ENCODE results near the gene LIN37.

Gene LIN37

GRCh38 chr19:35777961-35778360 lies 29.6 kb downstream of the LIN37 start:
- Histone ChIP-seq H3K36me3 (ENCODE audit: control insufficient read depth, insufficient read depth, low read length) (no peaks in the 10 kb centered on the region; the same call in 1 of the 2 replicates), H3K27me3 (replicated peaks; ENCODE audit: control insufficient read depth, insufficient read depth, low read length) (no peaks in the 10 kb centered on the region), H3K4me3 (replicated peaks; ENCODE audit: low read depth, low read length) (no peak overlapping the region)
- DNase-seq (ENCODE audit: extremely low read depth, insufficient read length), result no peak
- TF ChIP-seq CTCF (IDR thresholded peaks at IDR 0.05; ENCODE audit: insufficient read depth, low read length, poor library complexity, severe bottlenecking), result no peak

GRCh38 chr19:35779033-35779432 lies 30.7 kb downstream of the LIN37 start:
- DNase-seq (ENCODE audit: extremely low read depth, insufficient read length), result no peak
- Histone ChIP-seq H3K36me3 (ENCODE audit: control insufficient read depth, insufficient read depth, low read length) (no peaks in the 10 kb centered on the region; the same call in 1 of the 2 replicates), H3K4me3 (replicated peaks; ENCODE audit: low read depth, low read length) (no peak overlapping the region), H3K27me3 (replicated peaks; ENCODE audit: control insufficient read depth, insufficient read depth, low read length) (no peaks in the 10 kb centered on the region)
- no peak for TF ChIP-seq CTCF (IDR thresholded peaks at IDR 0.05; ENCODE audit: insufficient read depth, low read length, poor library complexity, severe bottlenecking)

- TF ChIP-seq CTCF (IDR thresholded peaks at IDR 0.05; ENCODE audit: insufficient read depth, low read length, poor library complexity, severe bottlenecking), result no peak
- Histone ChIP-seq H3K4me3 (replicated peaks; ENCODE audit: low read depth, low read length) (no peak overlapping the region), H3K27me3 (replicated peaks; ENCODE audit: control insufficient read depth, insufficient read depth, low read length) (no peaks in the 10 kb centered on the region), H3K36me3 (ENCODE audit: control insufficient read depth, insufficient read depth, low read length) (no peaks in the 10 kb centered on the region; the same call in 1 of the 2 replicates)
- DNase-seq (ENCODE audit: extremely low read depth, insufficient read length), result no peak
These were observed 31.7 kb downstream of the LIN37 start for GRCh38 chr19:35780058-35780457.

- DNase-seq (ENCODE audit: extremely low read depth, insufficient read length), result no peak
- no peaks in the 10 kb centered on the region for H3K27me3 ChIP-seq (replicated peaks; ENCODE audit: control insufficient read depth, insufficient read depth, low read length)
- no peak overlapping the region for H3K4me3 ChIP-seq (replicated peaks; ENCODE audit: low read depth, low read length)
- TF ChIP-seq CTCF (IDR thresholded peaks at IDR 0.05; ENCODE audit: insufficient read depth, low read length, poor library complexity, severe bottlenecking), result no peak
- H3K36me3 ChIP-seq (ENCODE audit: control insufficient read depth, insufficient read depth, low read length), result no peaks in the 10 kb centered on the region; the same call in 1 of the 2 replicates
These were observed 32.3 kb downstream of the LIN37 start for GRCh38 chr19:35780717-35781116.

- Histone ChIP-seq H3K27me3 (replicated peaks; ENCODE audit: control insufficient read depth, insufficient read depth, low read length) (no peaks in the 10 kb centered on the region), H3K4me3 (replicated peaks; ENCODE audit: low read depth, low read length) (no peak overlapping the region), H3K36me3 (ENCODE audit: control insufficient read depth, insufficient read depth, low read length) (no peaks in the 10 kb centered on the region; the same call in 1 of the 2 replicates)
- DNase-seq (ENCODE audit: extremely low read depth, insufficient read length), result no peak
- TF ChIP-seq CTCF (IDR thresholded peaks at IDR 0.05; ENCODE audit: insufficient read depth, low read length, poor library complexity, severe bottlenecking), result no peak
These were observed 33.3 kb downstream of the LIN37 start for GRCh38 chr19:35781650-35782049.

- H3K27me3 ChIP-seq (replicated peaks; ENCODE audit: control insufficient read depth, insufficient read depth, low read length), result no peaks in the 10 kb centered on the region
- TF ChIP-seq CTCF (IDR thresholded peaks at IDR 0.05; ENCODE audit: insufficient read depth, low read length, poor library complexity, severe bottlenecking), result no peak
- H3K4me3 ChIP-seq (replicated peaks; ENCODE audit: low read depth, low read length), result no peak overlapping the region
- no peaks in the 10 kb centered on the region; the same call in 1 of the 2 replicates for H3K36me3 ChIP-seq (ENCODE audit: control insufficient read depth, insufficient read depth, low read length)
- DNase-seq (ENCODE audit: extremely low read depth, insufficient read length), result no peak
These were observed 34.2 kb downstream of the LIN37 start for GRCh38 chr19:35782589-35782988.

Measured in GM06990 (cell line).